Measurements from ENCODE around the gene HNMT. TPM values are rescaled to one million over a fixed set of nuclear protein-coding genes. Genes with fewer than 3 reads are reported as not detected.

Gene HNMT
- total RNA-seq, 1 donor from 2014 or later, result 1.1 TPM

DNA sequence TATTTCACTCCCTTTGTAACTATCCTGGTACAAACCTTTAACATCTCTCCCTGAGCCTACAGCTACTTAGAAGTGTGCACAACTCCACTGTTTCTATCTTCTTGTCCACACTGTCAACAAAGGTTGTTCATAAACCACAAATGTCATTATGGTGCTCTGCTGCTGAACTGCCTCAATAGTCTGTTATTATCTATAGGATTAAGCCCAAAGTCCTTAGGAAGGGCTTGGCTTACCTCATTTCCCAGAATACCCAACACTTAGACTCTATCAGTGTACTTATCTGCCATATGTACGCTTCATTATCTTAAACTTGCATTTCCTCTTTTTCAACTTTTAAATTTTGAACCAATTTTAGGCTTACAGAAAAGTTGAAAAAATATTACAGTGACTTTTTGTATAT is 94.2 kb downstream of the HNMT start:
- TF ChIP-seq, protein P1, sequence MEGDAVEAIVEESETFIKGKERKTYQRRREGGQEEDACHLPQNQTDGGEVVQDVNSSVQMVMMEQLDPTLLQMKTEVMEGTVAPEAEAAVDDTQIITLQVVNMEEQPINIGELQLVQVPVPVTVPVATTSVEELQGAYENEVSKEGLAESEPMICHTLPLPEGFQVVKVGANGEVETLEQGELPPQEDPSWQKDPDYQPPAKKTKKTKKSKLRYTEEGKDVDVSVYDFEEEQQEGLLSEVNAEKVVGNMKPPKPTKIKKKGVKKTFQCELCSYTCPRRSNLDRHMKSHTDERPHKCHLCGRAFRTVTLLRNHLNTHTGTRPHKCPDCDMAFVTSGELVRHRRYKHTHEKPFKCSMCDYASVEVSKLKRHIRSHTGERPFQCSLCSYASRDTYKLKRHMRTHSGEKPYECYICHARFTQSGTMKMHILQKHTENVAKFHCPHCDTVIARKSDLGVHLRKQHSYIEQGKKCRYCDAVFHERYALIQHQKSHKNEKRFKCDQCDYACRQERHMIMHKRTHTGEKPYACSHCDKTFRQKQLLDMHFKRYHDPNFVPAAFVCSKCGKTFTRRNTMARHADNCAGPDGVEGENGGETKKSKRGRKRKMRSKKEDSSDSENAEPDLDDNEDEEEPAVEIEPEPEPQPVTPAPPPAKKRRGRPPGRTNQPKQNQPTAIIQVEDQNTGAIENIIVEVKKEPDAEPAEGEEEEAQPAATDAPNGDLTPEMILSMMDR (IDR thresholded peaks at IDR 0.05; ENCODE audit: insufficient read depth, low read length, severe bottlenecking), result no peak
- Histone ChIP-seq H3K4me3 (ENCODE audit: low read depth, low read length) (no peak overlapping the region), H3K36me3 (ENCODE audit: control insufficient read depth, insufficient read depth, low read length) (no peaks in the 10 kb centered on the region), H3K27me3 (ENCODE audit: control insufficient read depth, insufficient read depth, low read length) (no peaks in the 10 kb centered on the region)
- FAIRE-seq (no peak), DNase-seq (ENCODE audit: low read depth) (no peak)

DNA sequence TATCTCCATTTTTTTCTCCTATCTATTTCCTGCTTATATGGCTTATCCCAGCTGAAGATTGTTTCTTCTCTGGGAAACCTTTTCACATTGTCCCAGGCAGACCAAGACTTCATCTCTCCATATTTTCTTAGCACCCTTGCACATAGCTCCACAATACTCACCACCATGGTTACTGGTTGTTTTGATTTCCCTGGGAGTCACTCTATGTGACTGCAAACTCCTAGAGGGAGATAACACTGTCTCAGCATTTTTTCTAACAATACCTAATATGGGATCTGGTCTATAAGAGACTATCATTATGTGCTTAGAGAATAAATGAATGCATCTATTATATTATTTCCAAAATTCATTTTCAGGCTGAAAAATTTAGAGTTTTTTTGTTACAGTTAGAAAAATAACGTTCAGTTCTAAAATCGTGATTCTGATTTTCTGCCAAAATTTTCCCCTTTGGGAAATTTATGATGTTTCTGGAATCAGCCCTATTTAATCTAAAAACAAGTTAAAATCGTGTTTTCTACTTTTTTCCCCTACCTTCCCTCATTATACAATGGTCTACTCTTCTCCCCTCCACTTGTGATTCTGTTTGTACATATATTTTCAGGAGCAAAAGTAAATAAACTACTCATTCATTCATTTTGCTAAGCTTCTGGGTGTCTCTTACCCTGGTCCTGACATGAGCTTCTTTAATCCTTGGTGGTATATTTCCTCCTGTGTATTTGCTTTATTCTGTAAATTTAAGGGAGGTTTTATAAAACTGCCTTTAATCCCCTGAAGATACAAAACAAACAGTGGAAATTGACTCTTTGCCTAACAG is 95.4 kb downstream of the HNMT start:
- H3K4me3 ChIP-seq (ENCODE audit: low read depth, low read length), result no peak overlapping the region
- DNase-seq (ENCODE audit: low read depth) (no peak), FAIRE-seq (no peak)
- no peaks in the 10 kb centered on the region for H3K36me3 ChIP-seq (ENCODE audit: control insufficient read depth, insufficient read depth, low read length)
- TF ChIP-seq, protein P1 (IDR thresholded peaks at IDR 0.05; ENCODE audit: insufficient read depth, low read length, severe bottlenecking), result no peak
- H3K27me3 ChIP-seq (ENCODE audit: control insufficient read depth, insufficient read depth, low read length), result no peaks in the 10 kb centered on the region

DNA sequence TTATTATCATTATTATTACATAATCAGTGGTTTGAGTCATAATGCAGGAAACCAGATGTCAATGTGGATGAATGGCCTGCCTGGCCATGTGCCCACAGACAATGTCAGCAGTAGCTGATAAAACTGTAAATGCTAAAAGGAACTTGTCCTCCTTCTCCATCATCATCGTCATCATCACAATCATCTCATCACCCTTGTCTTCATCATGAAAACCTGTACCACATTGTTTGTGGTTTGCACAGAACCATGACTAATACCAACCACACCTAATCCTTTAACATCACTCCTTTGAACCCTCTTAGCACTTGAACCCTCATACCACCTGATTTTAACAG is 96.0 kb downstream of the HNMT start:
- Histone ChIP-seq H3K36me3 (ENCODE audit: control insufficient read depth, insufficient read depth, low read length) (no peaks in the 10 kb centered on the region), H3K27me3 (ENCODE audit: control insufficient read depth, insufficient read depth, low read length) (no peaks in the 10 kb centered on the region), H3K4me3 (ENCODE audit: low read depth, low read length) (no peak overlapping the region)
- FAIRE-seq (peak; percentile 89), DNase-seq (ENCODE audit: low read depth) (peak; percentile 96)
- TF ChIP-seq, protein P1 (IDR thresholded peaks at IDR 0.05; ENCODE audit: insufficient read depth, low read length, severe bottlenecking), result no peak

DNA sequence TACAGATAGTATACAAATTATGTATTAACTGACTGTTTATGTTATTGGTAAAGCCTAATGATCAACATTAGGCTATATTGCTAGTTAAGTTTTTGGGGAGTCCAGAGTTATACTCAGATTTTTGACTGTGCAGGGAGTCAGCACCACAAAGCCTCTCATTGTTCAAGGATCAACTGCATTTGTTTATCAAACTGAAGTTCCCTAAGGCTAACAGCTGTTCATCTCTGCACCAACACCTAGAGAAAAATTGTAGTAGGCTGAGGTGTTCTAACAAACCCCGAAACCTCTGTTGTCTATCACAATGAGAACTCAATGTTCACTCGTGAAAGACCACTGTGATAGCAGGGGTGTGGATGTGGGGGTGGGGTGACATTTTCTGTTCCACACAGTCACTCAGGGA is 97.7 kb downstream of the HNMT start:
- TF ChIP-seq, protein P1 (IDR thresholded peaks at IDR 0.05; ENCODE audit: insufficient read depth, low read length, severe bottlenecking), result no peak
- H3K27me3 ChIP-seq (ENCODE audit: control insufficient read depth, insufficient read depth, low read length), result no peaks in the 10 kb centered on the region
- no peaks in the 10 kb centered on the region for H3K36me3 ChIP-seq (ENCODE audit: control insufficient read depth, insufficient read depth, low read length)
- H3K4me3 ChIP-seq (ENCODE audit: low read depth, low read length), result no peak overlapping the region
- no peak for DNase-seq (ENCODE audit: low read depth)
- FAIRE-seq, result no peak

GRCh38 chr2:138063181-138063580 is 98.9 kb downstream of the HNMT start:
- no peaks in the 10 kb centered on the region for H3K36me3 ChIP-seq (ENCODE audit: control insufficient read depth, insufficient read depth, low read length)
- no peak overlapping the region for H3K4me3 ChIP-seq (ENCODE audit: low read depth, low read length)
- H3K27me3 ChIP-seq (ENCODE audit: control insufficient read depth, insufficient read depth, low read length), result no peaks in the 10 kb centered on the region
- DNase-seq (ENCODE audit: low read depth) (no peak), FAIRE-seq (no peak)
- TF ChIP-seq, protein P1 (IDR thresholded peaks at IDR 0.05; ENCODE audit: insufficient read depth, low read length, severe bottlenecking), result no peak

Measured in bronchial epithelial cell (primary cell).